GM10847 (cell line): ENCODE data around the gene GRM7.

Experiments
- POLR2A ChIP-seq: IDR thresholded peaks from 2 replicates; pipeline ENCODE4 v1.6.1; 2011; ENCODE audit not compliant: insufficient read length; ENCODE audit errors: extremely low read depth

The GRM7 gene

DNA sequence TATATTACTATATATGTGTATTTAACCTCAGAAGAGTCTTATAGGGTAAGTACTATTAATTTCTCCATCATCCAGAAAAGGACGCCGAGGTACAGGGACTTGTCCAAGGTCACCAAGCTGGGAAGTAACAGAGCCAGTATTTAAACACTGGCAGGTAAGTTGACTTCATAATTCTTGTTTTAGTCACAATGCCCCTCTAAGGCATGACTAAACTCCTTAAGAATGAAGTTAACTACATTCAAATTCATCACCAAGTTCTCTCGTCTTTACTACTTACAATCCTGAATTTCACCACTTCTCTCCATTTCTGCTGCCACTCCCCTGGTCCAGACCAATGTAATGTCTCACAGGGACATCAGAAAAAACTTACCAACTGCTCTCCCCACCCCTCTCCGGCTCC lies 312.1 kb downstream of the GRM7 start:
- TF ChIP-seq POLR2A = no peak

- no peak for TF ChIP-seq POLR2A
Observed at GRCh38 chr3:7188551-7188950, 327.6 kb downstream of the GRM7 start.

- no peak for TF ChIP-seq POLR2A
Observed at GRCh38 chr3:7190095-7190494, 329.2 kb downstream of the GRM7 start.

DNA sequence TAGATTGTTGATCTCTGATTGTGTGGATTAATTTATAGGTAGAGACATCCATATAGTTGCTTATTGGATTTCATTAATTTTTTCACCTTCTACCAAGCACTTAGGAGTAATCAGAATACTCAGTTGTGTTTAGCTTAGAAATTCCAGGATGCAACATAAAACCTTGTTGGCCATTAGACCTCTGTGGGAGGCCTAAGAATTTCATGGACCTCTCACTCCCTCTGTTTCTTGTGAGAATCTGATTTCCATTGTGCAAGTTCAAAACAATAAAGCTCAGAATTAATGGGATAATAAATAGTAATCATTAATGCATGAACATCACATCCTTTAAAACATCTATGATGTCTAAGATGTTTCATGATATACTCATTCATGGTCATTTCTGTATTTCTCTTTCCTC lies 332.4 kb downstream of the GRM7 start:
- no peak for TF ChIP-seq POLR2A

DNA sequence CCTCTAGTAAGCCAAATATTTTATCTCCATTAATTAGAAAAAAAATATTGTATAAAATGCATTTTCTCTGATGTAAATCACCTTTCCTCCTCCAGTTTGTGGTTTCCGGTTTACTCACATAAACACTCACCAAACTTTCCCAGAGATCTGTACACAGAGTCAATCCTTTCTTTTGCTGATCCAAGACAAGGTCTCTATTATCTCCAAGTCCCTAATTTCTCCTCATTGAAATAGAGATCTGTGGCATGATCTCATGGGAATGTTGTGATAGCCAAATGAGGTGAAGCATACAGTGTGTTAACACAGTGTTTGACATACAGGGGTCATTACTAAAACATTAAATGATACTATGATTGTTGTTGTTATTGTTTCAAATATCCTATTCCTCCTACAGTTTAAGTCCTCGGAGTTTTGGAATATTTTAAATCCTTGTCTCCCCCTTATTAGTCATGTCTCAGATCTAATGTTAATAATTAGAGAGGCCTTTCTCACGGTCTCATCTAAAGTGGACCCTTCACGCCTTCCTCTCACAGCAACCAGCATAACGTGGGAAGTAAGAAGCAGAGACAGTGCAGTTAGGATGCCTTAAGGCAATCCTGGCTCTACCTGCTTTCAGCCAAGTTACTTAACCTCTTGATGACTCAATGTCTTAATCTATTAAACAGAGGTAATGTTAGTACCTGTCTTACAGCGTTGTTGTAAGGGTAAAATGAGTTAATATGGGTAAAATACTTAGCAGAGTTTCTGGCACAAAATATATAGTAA lies 333.3 kb downstream of the GRM7 start:
- no peak for TF ChIP-seq POLR2A

GRCh38 chr3:7195934-7196333 lies 335.0 kb downstream of the GRM7 start:
- TF ChIP-seq POLR2A = no peak

DNA sequence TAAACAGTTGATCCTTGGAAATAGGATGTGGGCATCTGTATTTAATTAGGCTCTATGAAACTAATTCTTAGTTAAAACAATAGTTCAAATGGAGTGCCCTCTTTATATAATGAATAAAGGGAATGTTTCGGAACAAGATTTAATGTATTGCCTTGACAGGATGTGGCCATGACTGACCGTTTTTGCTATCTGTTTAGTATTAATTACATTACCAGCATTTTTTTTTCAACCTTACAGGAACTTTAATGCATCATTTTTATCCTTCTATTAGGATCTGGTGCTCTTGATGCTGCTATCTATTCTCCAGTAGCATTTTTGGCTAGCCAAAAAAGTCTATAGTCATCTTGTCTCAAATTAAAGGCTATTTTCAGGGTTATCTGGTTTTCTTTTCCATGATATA lies 340.9 kb downstream of the GRM7 start:
- no peak for TF ChIP-seq POLR2A

DNA sequence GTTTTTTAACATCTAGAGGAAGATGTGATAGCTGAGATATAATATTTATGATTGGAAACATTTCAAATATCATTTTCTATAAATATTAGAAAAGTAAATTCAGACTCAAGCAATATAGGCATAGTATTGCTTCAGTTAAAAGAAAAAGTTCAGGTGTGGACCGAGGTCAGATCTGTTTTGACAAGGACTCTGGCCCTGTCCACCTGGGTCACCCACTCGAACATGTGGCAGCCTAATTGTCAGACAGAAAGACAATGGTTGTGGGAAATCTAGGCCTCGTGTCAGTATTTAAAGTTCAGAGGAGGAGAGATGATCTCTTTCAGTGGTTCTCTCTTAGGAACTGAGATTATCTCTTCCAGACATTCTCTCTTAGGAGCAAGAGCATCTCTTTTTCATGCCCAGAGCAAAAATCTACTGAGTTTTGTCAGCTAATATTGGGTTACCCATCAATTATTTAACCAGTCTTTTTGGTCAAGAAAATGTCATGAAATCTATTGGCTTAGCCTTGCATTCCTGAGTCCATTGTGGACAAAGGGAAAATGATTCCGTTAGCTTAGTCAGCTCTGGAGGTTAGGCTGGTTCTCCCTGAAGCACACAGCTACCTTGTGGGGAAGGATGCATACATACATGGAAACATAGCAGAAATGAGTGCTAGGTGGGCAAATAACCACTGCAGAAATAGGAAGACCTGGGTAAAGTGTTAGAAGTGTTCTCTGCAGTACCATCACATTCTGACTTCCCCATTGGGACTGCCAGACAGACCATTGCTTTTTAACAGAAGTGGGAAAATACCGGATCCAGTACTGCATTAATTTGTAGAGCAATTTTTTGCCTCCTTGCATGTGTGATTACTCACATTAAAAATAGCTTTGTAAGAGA lies 343.3 kb downstream of the GRM7 start:
- TF ChIP-seq POLR2A = no peak

- no peak for TF ChIP-seq POLR2A
Observed at GRCh38 chr3:7204848-7205156, 343.9 kb downstream of the GRM7 start.

GRCh38 chr3:7205535-7205934 lies 344.6 kb downstream of the GRM7 start:
- TF ChIP-seq POLR2A = no peak

- TF ChIP-seq POLR2A = no peak
Observed at GRCh38 chr3:7205962-7206361, 345.0 kb downstream of the GRM7 start.

DNA sequence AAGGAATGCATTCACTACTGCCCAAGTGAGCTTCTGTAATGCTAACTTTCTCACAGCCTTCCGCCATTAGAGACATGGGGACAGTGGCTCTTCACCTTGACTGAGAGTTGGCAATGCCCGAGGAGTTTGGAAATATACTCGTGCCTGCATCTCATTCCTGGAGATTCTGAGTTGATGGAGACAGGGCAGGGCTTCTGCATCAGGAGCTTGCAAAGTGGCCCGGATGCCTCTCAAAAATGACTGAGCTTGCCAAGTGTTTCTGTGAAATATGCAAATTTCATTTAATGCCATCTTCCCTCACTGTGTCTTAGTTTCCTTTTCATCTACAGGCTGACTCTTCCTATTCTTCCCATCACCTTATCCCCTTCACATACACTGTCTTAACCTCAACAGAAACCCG lies 346.2 kb downstream of the GRM7 start:
- no peak for TF ChIP-seq POLR2A

DNA sequence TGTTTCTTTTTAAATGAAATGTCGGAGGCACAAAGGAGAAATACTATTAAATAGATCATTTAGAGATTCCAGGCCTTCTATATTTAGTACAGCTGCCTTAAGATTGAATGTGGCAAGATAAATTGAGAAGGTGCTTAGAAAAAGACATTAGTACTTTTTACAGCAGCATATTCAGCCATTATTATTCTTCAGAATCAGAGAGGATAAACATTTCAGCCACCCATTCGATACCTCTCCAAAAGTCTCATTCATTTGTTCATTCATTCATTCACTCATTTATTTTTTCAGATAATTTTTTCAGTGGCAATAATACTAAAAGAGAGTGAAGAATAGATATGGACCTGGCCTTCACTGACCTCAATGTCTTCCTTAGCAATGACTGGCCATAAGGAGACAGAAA lies 347.0 kb downstream of the GRM7 start:
- no peak for TF ChIP-seq POLR2A

DNA sequence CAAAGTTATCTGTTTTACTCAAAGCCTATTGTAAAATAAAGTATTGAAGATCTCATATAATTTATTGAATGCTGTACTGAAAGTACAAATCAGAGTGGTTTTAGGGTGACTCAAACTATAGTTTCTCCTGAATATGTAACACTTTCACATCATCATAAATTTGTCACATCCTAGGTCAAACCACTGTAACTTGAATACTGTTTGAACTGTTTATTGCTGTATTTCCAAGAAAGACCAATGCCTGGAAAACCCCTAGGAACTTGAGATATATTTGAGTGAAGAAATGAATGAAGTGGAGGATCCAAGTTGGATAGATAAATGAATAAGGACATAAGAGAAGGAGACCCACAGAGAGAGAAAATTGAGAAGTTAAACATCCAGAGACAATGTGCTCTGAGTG lies 348.2 kb downstream of the GRM7 start:
- no peak for TF ChIP-seq POLR2A

- TF ChIP-seq POLR2A = no peak
Observed at GRCh38 chr3:7211740-7212139, 350.8 kb downstream of the GRM7 start.

GRCh38 chr3:7215706-7216105 lies 354.8 kb downstream of the GRM7 start:
- TF ChIP-seq POLR2A = no peak
